Vagina (tissue), 2 donors: Measurements from ENCODE around the gene GPC5.

Experiments used
- POLR2A ChIP-seq, 2 donors: fragments of 450-650 bp; IDR thresholded peaks; one replicate each; pipeline ENCODE4 v1.6.1; 2017; ENCODE audit warnings: antibody characterized with exemption in 2 of 2, mild to moderate bottlenecking in 2 of 2, moderate library complexity in 2 of 2
- TF ChIP-seq, protein P1 (sequence below), 3 experiments: fragments of 450-650 bp in 2 of 3; fragments of 200-600 bp in 1 of 3; sonication (generic) in 1 of 3; IDR thresholded peaks; one replicate each; pipeline ENCODE4 v1.5.1; 2017 to 2019; ENCODE audit warnings: antibody characterized with exemption in 3 of 3, mild to moderate bottlenecking in 2 of 3, moderate library complexity in 2 of 3

- TF ChIP-seq, protein P1, sequence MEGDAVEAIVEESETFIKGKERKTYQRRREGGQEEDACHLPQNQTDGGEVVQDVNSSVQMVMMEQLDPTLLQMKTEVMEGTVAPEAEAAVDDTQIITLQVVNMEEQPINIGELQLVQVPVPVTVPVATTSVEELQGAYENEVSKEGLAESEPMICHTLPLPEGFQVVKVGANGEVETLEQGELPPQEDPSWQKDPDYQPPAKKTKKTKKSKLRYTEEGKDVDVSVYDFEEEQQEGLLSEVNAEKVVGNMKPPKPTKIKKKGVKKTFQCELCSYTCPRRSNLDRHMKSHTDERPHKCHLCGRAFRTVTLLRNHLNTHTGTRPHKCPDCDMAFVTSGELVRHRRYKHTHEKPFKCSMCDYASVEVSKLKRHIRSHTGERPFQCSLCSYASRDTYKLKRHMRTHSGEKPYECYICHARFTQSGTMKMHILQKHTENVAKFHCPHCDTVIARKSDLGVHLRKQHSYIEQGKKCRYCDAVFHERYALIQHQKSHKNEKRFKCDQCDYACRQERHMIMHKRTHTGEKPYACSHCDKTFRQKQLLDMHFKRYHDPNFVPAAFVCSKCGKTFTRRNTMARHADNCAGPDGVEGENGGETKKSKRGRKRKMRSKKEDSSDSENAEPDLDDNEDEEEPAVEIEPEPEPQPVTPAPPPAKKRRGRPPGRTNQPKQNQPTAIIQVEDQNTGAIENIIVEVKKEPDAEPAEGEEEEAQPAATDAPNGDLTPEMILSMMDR (IDR thresholded peaks at IDR 0.05) = no peak
- no peak for TF ChIP-seq POLR2A (IDR thresholded peaks at IDR 0.05)
Observed at GRCh38 chr13:91384896-91385295, 13.5 kb upstream of the GPC5 start.
